ENCODE results near the gene RBM33. TPM values are rescaled to one million over a fixed set of nuclear protein-coding genes. Genes with fewer than 3 reads are reported as not detected.
"Not testable (repeated sequence)": the region's sequence is repeated elsewhere in the genome, so short reads cannot be mapped to it uniquely, and the experiment has no call there.

Gene RBM33
- total RNA-seq, 1 donor from 2014 or later = 25.0 TPM

DNA sequence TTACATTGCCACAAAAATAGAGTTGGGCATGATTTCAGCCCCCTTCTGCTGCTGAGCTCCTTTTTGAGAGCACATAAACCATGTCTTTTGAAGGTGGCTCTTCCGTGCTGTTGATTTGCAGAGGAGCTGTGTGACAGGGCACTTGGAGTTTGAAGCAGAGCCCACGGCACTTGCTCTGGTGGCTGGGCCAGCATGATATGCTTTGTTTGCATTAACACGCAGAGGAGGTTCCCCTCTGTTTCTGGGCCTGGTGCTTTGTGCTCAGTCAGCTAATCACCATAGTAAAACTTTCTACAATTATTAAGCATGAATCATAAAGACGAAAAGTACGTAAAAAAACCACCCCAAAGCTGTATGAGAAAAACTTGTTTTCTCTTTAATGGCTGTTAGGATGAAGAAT, 40.1 kb downstream of the RBM33 start:
- no peak for DNase-seq (ENCODE audit: low read depth)
- H3K27me3 ChIP-seq (ENCODE audit: control insufficient read depth, insufficient read depth, low read length) = no peaks in the 10 kb centered on the region
- no peak overlapping the region for H3K4me3 ChIP-seq (ENCODE audit: low read depth, low read length)
- TF ChIP-seq, protein P1, sequence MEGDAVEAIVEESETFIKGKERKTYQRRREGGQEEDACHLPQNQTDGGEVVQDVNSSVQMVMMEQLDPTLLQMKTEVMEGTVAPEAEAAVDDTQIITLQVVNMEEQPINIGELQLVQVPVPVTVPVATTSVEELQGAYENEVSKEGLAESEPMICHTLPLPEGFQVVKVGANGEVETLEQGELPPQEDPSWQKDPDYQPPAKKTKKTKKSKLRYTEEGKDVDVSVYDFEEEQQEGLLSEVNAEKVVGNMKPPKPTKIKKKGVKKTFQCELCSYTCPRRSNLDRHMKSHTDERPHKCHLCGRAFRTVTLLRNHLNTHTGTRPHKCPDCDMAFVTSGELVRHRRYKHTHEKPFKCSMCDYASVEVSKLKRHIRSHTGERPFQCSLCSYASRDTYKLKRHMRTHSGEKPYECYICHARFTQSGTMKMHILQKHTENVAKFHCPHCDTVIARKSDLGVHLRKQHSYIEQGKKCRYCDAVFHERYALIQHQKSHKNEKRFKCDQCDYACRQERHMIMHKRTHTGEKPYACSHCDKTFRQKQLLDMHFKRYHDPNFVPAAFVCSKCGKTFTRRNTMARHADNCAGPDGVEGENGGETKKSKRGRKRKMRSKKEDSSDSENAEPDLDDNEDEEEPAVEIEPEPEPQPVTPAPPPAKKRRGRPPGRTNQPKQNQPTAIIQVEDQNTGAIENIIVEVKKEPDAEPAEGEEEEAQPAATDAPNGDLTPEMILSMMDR (IDR thresholded peaks at IDR 0.05; ENCODE audit: insufficient read depth, low read length, poor library complexity, severe bottlenecking) = no peak
- no peaks in the 10 kb centered on the region for H3K36me3 ChIP-seq (ENCODE audit: control insufficient read depth, insufficient read depth, low read length)

DNA sequence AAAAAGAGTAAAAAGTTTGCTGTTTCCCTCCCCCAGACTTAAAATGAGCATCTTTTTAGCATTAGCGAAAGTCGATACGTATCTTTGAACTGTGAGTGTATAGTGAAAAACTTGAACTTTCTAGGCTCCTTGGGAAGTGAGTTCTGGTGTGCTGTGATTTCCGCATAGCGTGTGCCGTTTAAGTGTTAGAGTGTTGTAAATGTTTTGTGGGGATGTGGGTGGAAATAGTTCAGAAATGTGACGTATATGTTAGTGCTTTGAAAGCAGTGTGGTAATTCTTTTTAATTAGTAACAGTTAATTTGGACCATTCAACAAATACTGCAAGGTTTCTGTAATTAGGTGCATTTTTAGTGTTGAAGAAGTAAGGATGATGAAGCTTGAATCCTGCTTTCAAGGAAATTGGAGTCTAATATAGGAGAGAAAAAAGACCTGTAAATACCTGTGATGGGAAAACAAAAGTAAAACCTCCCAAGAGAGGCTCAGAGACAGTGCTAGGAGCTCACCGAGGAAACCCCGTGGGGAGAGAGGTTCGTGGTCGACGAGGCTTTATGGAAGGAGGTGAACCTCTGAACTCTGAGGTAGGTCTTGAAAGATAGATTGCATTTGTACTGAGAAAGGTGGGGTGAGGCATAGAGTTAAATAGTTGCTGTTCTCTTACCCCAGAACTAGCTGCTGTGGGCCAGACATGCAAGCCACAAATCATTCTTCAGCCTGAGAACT, 40.8 kb downstream of the RBM33 start:
- H3K36me3 ChIP-seq (ENCODE audit: control insufficient read depth, insufficient read depth, low read length) = no peaks in the 10 kb centered on the region
- no peak for DNase-seq (ENCODE audit: low read depth)
- TF ChIP-seq, protein P1 (IDR thresholded peaks at IDR 0.05; ENCODE audit: insufficient read depth, low read length, poor library complexity, severe bottlenecking) = no peak
- H3K4me3 ChIP-seq (ENCODE audit: low read depth, low read length) = no peak overlapping the region
- no peaks in the 10 kb centered on the region for H3K27me3 ChIP-seq (ENCODE audit: control insufficient read depth, insufficient read depth, low read length)

DNA sequence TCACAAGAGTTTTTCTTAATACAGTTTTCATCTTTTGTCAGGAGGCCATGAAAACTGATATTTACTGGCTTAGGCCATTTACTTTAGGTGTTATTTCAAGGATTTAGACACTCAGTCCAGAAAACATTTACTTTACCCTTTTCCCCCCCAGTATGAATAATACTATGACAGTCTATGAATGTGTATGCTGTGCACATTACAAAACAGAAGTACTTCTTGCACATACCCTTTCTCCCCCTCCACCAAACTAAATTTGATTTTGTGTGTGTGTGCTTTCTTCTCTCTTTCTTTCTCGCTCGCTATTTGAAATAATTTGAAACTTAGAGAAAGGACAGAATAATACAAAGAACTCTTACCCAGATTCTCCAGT, 41.3 kb downstream of the RBM33 start:
- no peak for DNase-seq (ENCODE audit: low read depth)
- TF ChIP-seq, protein P1 (IDR thresholded peaks at IDR 0.05; ENCODE audit: insufficient read depth, low read length, poor library complexity, severe bottlenecking) = no peak
- Histone ChIP-seq H3K36me3 (ENCODE audit: control insufficient read depth, insufficient read depth, low read length) (no peaks in the 10 kb centered on the region), H3K27me3 (ENCODE audit: control insufficient read depth, insufficient read depth, low read length) (no peaks in the 10 kb centered on the region), H3K4me3 (ENCODE audit: low read depth, low read length) (no peak overlapping the region)

DNA sequence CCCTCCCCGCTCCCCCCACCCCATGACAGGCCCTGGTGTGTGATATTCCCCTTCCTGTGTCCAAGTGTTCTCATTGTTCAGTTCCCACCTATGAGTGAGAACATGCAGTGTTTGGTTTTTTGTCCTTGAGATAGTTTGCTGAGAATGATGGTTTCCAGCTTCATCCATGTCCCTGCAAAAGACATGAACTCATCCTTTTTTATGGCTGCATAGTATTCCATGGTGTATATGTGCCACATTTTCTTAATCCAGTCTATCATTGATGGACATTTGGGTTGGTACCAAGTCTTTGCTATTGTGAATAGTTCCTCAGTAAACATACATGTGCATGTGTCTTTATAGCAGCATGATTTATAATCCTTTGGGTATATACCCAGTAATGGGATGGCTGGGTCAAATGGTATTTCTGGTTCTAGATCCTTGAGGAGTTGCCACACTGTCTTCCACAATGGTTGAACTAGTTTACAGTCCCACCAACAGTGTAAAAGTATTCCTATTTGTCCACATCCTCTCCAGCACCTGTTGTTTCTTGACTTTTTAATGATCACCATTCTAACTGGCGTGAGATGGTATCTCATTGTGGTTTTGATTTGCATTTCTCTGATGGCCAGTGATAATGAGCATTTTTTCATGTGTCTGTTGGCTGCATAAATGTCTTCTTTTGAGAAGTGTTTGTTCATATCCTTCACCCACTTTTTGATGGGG, 42.3 kb downstream of the RBM33 start:
- H3K36me3 ChIP-seq (ENCODE audit: control insufficient read depth, insufficient read depth, low read length); H3K27me3 ChIP-seq (ENCODE audit: control insufficient read depth, insufficient read depth, low read length); H3K4me3 ChIP-seq (ENCODE audit: low read depth, low read length); DNase-seq (ENCODE audit: low read depth): not testable (repeated sequence)

DNA sequence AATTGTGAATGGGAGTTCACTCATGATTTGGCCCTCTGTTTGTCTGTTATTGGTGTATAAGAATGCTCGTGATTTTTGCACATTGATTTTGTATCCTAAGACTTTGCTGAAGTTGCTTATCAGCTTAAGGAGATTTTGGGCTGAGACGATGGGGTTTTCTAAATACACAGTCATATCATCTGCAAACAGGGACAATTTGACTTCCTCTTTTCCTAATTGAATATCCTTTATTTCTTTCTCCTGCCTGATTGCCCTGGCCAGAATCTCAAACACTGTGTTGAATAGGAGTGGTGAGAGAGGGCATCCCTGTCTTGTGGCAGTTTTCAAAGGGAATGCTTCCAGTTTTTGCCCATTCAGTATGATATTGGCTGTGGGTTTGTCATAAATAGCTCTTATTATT, 43.8 kb downstream of the RBM33 start:
- DNase-seq (ENCODE audit: low read depth); H3K36me3 ChIP-seq (ENCODE audit: control insufficient read depth, insufficient read depth, low read length); H3K4me3 ChIP-seq (ENCODE audit: low read depth, low read length): not testable (repeated sequence)

DNA sequence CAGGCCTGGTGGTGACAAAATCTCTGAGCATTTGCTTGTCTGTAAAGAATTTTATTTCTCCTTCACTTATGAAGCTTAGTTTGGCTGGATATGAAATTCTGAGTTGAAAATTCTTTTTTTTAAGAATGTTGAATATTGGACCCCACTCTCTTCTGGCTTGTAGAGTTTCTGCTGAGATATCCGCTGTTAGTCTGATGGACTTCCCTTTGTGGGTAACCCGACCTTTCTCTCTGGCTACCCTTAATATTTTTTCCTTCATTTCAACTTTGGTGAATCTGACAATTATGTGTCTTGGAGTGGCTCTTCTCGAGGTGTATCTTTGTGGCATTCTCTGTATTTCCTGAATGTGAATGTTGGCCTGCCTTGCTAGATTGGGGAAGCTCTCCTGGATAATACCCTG, 46.2 kb downstream of the RBM33 start:
- H3K4me3 ChIP-seq (ENCODE audit: low read depth, low read length); DNase-seq (ENCODE audit: low read depth); H3K27me3 ChIP-seq (ENCODE audit: control insufficient read depth, insufficient read depth, low read length); H3K36me3 ChIP-seq (ENCODE audit: control insufficient read depth, insufficient read depth, low read length): not testable (repeated sequence)

More for the DNA sequence above, 43.8 kb downstream of the RBM33 start:
- H3K27me3 ChIP-seq (ENCODE audit: control insufficient read depth, insufficient read depth, low read length) = not testable (repeated sequence)

DNA sequence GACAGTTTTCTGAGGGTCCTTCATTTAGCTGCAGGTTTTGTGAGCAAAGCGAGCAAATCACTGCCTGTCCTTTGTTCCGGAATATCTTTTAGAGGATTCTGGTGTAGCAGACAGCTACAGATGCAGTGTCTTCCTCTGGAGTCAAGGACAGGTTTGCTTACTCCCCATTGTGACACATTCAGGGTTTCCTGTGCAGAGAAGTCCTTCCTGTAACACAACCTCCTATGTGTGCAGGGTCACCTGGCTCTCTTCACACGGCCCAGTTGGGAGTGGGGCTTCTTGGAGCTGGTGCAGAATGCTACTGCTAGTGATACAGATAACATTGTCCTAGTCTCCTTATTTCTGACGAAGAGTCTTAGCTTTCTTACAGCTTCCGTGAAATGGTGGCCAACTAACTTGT, 47.9 kb downstream of the RBM33 start:
- Histone ChIP-seq H3K36me3 (ENCODE audit: control insufficient read depth, insufficient read depth, low read length) (no peaks in the 10 kb centered on the region), H3K4me3 (ENCODE audit: low read depth, low read length) (no peak overlapping the region), H3K27me3 (ENCODE audit: control insufficient read depth, insufficient read depth, low read length) (no peaks in the 10 kb centered on the region)
- TF ChIP-seq, protein P1 (IDR thresholded peaks at IDR 0.05; ENCODE audit: insufficient read depth, low read length, poor library complexity, severe bottlenecking) = no peak
- DNase-seq (ENCODE audit: low read depth) = no peak

Data from kidney epithelial cell (primary cell).